Heart left ventricle (tissue), 16 donors: Measurements from ENCODE around the gene AAK1. TPM values are rescaled to one million over a fixed set of nuclear protein-coding genes. Genes with fewer than 3 reads are reported as not detected.

Source experiments
- ATAC-seq, 4 donors: fragments of 200-7000 bp; cut with Tn5 transposase; one replicate each; pipeline ENCODE4 v1.9.1; 2020 to 2022; ENCODE audit warnings: moderate library complexity in 4 of 4, mild to moderate bottlenecking in 3 of 4, moderate number of reproducible peaks in 1 of 4
- DNase-seq, 5 donors: peaks; one replicate each; pipeline ENCODE4 v3.0.0-alpha.2; 2020
- H3K27ac ChIP-seq, 12 donors: fragments of 200-600 bp; sonication (generic) in 4 of 12; one replicate each; pipeline versions ENCODE4 v1.5.0 to v1.8.0; 2016 to 2022; ENCODE audit warnings: mild to moderate bottlenecking in 2 of 12
- H3K27me3 ChIP-seq, 9 donors: fragments of 200-600 bp; sonication (generic) in 2 of 9; one replicate each; pipeline versions ENCODE4 v1.5.1 to v1.8.0; 2016 to 2022; ENCODE audit warnings: mild to moderate bottlenecking in 3 of 9
- H3K36me3 ChIP-seq, 9 donors: fragments of 200-600 bp; sonication (generic) in 2 of 9; one replicate each; pipeline versions ENCODE4 v1.5.0 to v1.8.0; 2018 to 2022; ENCODE audit warnings: mild to moderate bottlenecking in 2 of 9
- H3K4me1 ChIP-seq, 12 donors: fragments of 200-600 bp; sonication (generic) in 4 of 12; one replicate each; pipeline versions ENCODE4 v1.5.0 to v1.8.0; 2016 to 2022; ENCODE audit warnings: mild to moderate bottlenecking in 3 of 12
- H3K4me3 ChIP-seq, 12 donors: fragments of 200-600 bp; sonication (generic) in 4 of 12; one replicate each; pipeline versions ENCODE4 v1.5.0 to v1.8.0; 2017 to 2022; ENCODE audit warnings: mild to moderate bottlenecking in 9 of 12, moderate library complexity in 4 of 12
- H3K9me3 ChIP-seq, 12 donors: fragments of 200-600 bp; sonication (generic) in 4 of 12; one replicate each; pipeline versions ENCODE4 v1.5.0 to v1.8.0; 2016 to 2022; ENCODE audit warnings: mild to moderate bottlenecking in 1 of 12
- CTCF ChIP-seq, 12 donors: fragments of 200-600 bp; sonication (generic) in 4 of 12; IDR thresholded peaks; one replicate each; pipeline versions ENCODE4 v1.5.0 to v1.8.0; 2018 to 2022; ENCODE audit warnings: antibody characterized with exemption in 12 of 12, mild to moderate bottlenecking in 5 of 12
- POLR2A ChIP-seq, 2 donors: fragments of 450-650 bp; IDR thresholded peaks; one replicate each; pipeline ENCODE4 v1.6.1; 2017; ENCODE audit warnings: antibody characterized with exemption in 2 of 2, mild to moderate bottlenecking in 2 of 2, moderate library complexity in 2 of 2
- WGBS, 4 donors: extraction: QIAGEN DNeasy Blood & Tissue Kit in 2 of 4; methylation state at CpG; one replicate each; pipeline versions ENCODE4 v1.1.5 to v1.1.7; 2013 to 2018; 5-methylcytosine and 5-hydroxymethylcytosine counted together
- intact Hi-C, 10 donors: fragments of 100-400 bp; cut with DNase I; formaldehyde crosslinking; loops; one replicate each; pipeline versions ENCODE4 v1.11.1 to v1.14.2; 2022
- polyA plus RNA-seq, 2 donors: library from polyadenylated mRNA; stranded (reverse); fragments of 200-250 nt; gene quantifications; one replicate each; pipeline ENCODE4 v1.2.3, GENCODE V29; 2013
- total RNA-seq, 9 donors: library from RNA; depleted of rRNA in 2 of 9; stranded (reverse); fragments of >200 nt in 2 of 9; fragmentation: NEBNext Ultra II Directional in 3 of 9; extraction: Animal tissue kit (Norgen Biotek cat#: 25700) in 3 of 9; gene quantifications; one replicate each; pipeline versions ENCODE4 v1.1.0 to v1.2.4, GENCODE V29; 2016 to 2023
- donor health status: ischemic (EF 13 %, LVEDD 7.1; RV severe dilation, severe dysfunction).
- donor health status: healthy with polysubstance abuse.
- donor health status: DM: no; HTN: yes; CAD: no.
- donor health status: DM: no; HTN: no; CAD: no.
- donor health status: ischemic (EF 25% LVEDD 6.9; RV normal size, moderate dysfunction).
- donor health status: ischemic (EF 25% LVEDD 5.7; RV mildly dilated, moderate dysfunction).
- donor health status: healthy.
- donor health status: DM: yes; HTN: yes; CAD: no.
- donor health status: ischemic (EF 35%, LVEDD 5.7; RV mildly dilated, moderate dysfunction).
- donor health status: nonischemic (EF 11% LVEDD 7.7; RV severe dilation, severe dysfunction).
- donor health status: DM: yes; HTN: yes; CAD: no.
- donor health status: PGD.
- donor health status: ischemic (EF 29% LVEDD 5.4; RV normal size, mild dysfunction).
- donor health status: nonischemic (EF 23%, LVEDD 6.1; RV moderate dilation, normal function).

AAK1 gene
- total and polyA plus RNA-seq, 11 donors = 34.4 to 167 (median 122) TPM

- H3K27me3 ChIP-seq = no peaks in the 10 kb centered on the region
- TF ChIP-seq CTCF (IDR thresholded peaks at IDR 0.05) = no peak
- no peak for ATAC-seq
- 58 to 100% (median 97%) methylated on average over 1 of the region's 1 CpG for WGBS, 4 donors
- DNase-seq = no peak
- H3K9me3 ChIP-seq = no peaks in the 10 kb centered on the region
- H3K4me1 ChIP-seq = peaks cover 0 to 61% (median 18%) of the 10 kb centered on the region in 12 donors
- H3K36me3 ChIP-seq = no peaks in the 10 kb centered on the region
- intact Hi-C loops = loop anchor here in 6 of 10 donors (2.0 to 10.0 kb wide), 4 partner anchors 14 to 68 kb away; no protein-coding TSS in a partner anchor
- no peak overlapping the region for H3K4me3 ChIP-seq
- H3K27ac ChIP-seq = peak overlapping the region in 1 of 12 donors; percentile 99
These were observed 3.2 kb upstream of the AAK1 start for GRCh38 chr2:69646714-69647113.

GRCh38 chr2:69645921-69646320 is 2.4 kb upstream of the AAK1 start:
- no peak for ATAC-seq
- H3K4me3 ChIP-seq = no peak overlapping the region
- H3K36me3 ChIP-seq = no peaks in the 10 kb centered on the region
- H3K9me3 ChIP-seq = no peaks in the 10 kb centered on the region
- no peaks in the 10 kb centered on the region for H3K27me3 ChIP-seq
- no peak for DNase-seq
- 62 to 76% (median 74%) methylated on average over 2 of the region's 2 CpGs for WGBS, 4 donors
- peaks cover 0 to 65% (median 24%) of the 10 kb centered on the region in 12 donors for H3K4me1 ChIP-seq
- TF ChIP-seq CTCF (IDR thresholded peaks at IDR 0.05) = no peak
- no peak for TF ChIP-seq POLR2A (IDR thresholded peaks at IDR 0.05)
- H3K27ac ChIP-seq = peak overlapping the region in 8 of 12 donors; percentile 93 to 99 (median 98)
- intact Hi-C loops = loop anchor here in 7 of 10 donors (2.0 to 10.0 kb wide), 5 partner anchors 15 to 87 kb away; no protein-coding TSS in a partner anchor

GRCh38 chr2:69645031-69645431 is 1.5 kb upstream of the AAK1 start:
- no peak for ATAC-seq
- no peak for TF ChIP-seq POLR2A (IDR thresholded peaks at IDR 0.05)
- TF ChIP-seq CTCF (IDR thresholded peaks at IDR 0.05) = no peak
- Histone ChIP-seq H3K27me3 (no peaks in the 10 kb centered on the region), H3K9me3 (no peaks in the 10 kb centered on the region), H3K36me3 (no peaks in the 10 kb centered on the region), H3K27ac (peak overlapping the region; percentile 93 to 99 (median 98)), H3K4me1 (peaks cover 0 to 65% (median 33%) of the 10 kb centered on the region in 12 donors), H3K4me3 (peak overlapping the region; percentile 70 to 99 (median 95))
- intact Hi-C loops = loop anchor here in 6 of 10 donors (2.0 to 10.0 kb wide), 4 partner anchors 50 to 86 kb away; no protein-coding TSS in a partner anchor
- 6 to 8% (median 7%) methylated on average over 7 of the region's 7 CpGs for WGBS, 4 donors
- DNase-seq = no peak

- intact Hi-C loops = loop anchor here (2.0 to 10.0 kb wide), 9 partner anchors 38 to 207 kb away; partner anchors contain the start of gene NFU1 (in 1 of the 10)
- peak overlapping the region; percentile 93 to 99 (median 98) for H3K27ac ChIP-seq
- peaks cover 0 to 68% (median 35%) of the 10 kb centered on the region in 12 donors for H3K4me1 ChIP-seq
- no peaks in the 10 kb centered on the region for H3K9me3 ChIP-seq
- no peaks in the 10 kb centered on the region for H3K27me3 ChIP-seq
- peak; percentile 0 to 18 (median 1) for ATAC-seq
- peak overlapping the region; percentile 70 to 99 (median 95) for H3K4me3 ChIP-seq
- H3K36me3 ChIP-seq = no peaks in the 10 kb centered on the region
- WGBS, 4 donors = 0 to 3% (median 1%) methylated on average over 9 to 15 of the region's 15 CpGs
- no peak for DNase-seq
- TF ChIP-seq POLR2A (IDR thresholded peaks at IDR 0.05) (no peak), CTCF (IDR thresholded peaks at IDR 0.05) (no peak)
These were observed 1.0 kb upstream of the AAK1 start for GRCh38 chr2:69644506-69644979.
